Transverse colon (tissue), 4 donors: ENCODE results near the gene TPT1.

Experiments
- POLR2A ChIP-seq: fragments of 450-650 bp; IDR thresholded peaks from one replicate; pipeline ENCODE4 v1.6.1; 2016; ENCODE audit warnings: antibody characterized with exemption, mild to moderate bottlenecking, moderate library complexity
- POLR2AphosphoS5 ChIP-seq, 3 donors: sonication (generic); formaldehyde crosslinking; IDR thresholded peaks; one replicate each; pipeline ENCODE4 v1.6.1; 2016; ENCODE audit warnings: antibody characterized with exemption in 3 of 3
- TF ChIP-seq, protein P1 (sequence below), 5 experiments: fragments of 200-600 bp in 3 of 5; fragments of 450-650 bp in 2 of 5; sonication (generic) in 3 of 5; IDR thresholded peaks; 1 replicate in 2 of 5; 2 replicates in 3 of 5; pipeline ENCODE4 v1.5.1; 2016 to 2017; ENCODE audit warnings: antibody characterized with exemption in 5 of 5, inconsistent platforms in 3 of 5, mild to moderate bottlenecking in 2 of 5, moderate library complexity in 1 of 5

- TF ChIP-seq, protein P1, sequence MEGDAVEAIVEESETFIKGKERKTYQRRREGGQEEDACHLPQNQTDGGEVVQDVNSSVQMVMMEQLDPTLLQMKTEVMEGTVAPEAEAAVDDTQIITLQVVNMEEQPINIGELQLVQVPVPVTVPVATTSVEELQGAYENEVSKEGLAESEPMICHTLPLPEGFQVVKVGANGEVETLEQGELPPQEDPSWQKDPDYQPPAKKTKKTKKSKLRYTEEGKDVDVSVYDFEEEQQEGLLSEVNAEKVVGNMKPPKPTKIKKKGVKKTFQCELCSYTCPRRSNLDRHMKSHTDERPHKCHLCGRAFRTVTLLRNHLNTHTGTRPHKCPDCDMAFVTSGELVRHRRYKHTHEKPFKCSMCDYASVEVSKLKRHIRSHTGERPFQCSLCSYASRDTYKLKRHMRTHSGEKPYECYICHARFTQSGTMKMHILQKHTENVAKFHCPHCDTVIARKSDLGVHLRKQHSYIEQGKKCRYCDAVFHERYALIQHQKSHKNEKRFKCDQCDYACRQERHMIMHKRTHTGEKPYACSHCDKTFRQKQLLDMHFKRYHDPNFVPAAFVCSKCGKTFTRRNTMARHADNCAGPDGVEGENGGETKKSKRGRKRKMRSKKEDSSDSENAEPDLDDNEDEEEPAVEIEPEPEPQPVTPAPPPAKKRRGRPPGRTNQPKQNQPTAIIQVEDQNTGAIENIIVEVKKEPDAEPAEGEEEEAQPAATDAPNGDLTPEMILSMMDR (IDR thresholded peaks at IDR 0.05) = no peak
- TF ChIP-seq POLR2AphosphoS5 (IDR thresholded peaks at IDR 0.05) (peak in 2 of 3 donors; percentile 69 to 73), POLR2A (no peak)
Observed at GRCh38 chr13:45305079-45305478, 35.9 kb downstream of the TPT1 start.
